ENCODE results near the gene ABCA13.

GRCh38 chr7:48180981-48181380, 9.7 kb downstream of the ABCA13 start:
- TF ChIP-seq POLR2A (IDR thresholded peaks at IDR 0.05) = no peak
- no peak for TF ChIP-seq CTCF (IDR thresholded peaks at IDR 0.05)
